ENCODE results near the gene TNRC6A. TPM values are rescaled to one million over a fixed set of nuclear protein-coding genes. Genes with fewer than 3 reads are reported as not detected.

Gene TNRC6A
- total and polyA plus RNA-seq, 2 of the 13 experiments (the other 11 are each of a cell fraction or from before 2014, with no cell fraction given): 30.9 to 43.6 TPM

GRCh38 chr16:24822542-24822941, 93.1 kb downstream of the TNRC6A start (continued):
- TF ChIP-seq, protein P1, sequence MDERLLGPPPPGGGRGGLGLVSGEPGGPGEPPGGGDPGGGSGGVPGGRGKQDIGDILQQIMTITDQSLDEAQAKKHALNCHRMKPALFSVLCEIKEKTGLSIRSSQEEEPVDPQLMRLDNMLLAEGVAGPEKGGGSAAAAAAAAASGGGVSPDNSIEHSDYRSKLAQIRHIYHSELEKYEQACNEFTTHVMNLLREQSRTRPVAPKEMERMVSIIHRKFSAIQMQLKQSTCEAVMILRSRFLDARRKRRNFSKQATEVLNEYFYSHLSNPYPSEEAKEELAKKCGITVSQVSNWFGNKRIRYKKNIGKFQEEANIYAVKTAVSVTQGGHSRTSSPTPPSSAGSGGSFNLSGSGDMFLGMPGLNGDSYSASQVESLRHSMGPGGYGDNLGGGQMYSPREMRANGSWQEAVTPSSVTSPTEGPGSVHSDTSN (CRISPR knock-in tag; IDR thresholded peaks at IDR 0.05): no peak
- TF ChIP-seq RBM22 (optimal IDR thresholded peaks at IDR 0.05; ENCODE audit: low read length) (no peak), ZNF891 (CRISPR knock-in tag; IDR thresholded peaks at IDR 0.05) (no peak), ZNF572 (CRISPR knock-in tag; IDR thresholded peaks at IDR 0.05) (no peak), FLYWCH1 (CRISPR knock-in tag; IDR thresholded peaks at IDR 0.05) (no peak), TCF12 (IDR thresholded peaks at IDR 0.05) (no peak), TCF12 (CRISPR knock-in tag; IDR thresholded peaks at IDR 0.05) (no peak)
- TF ChIP-seq, protein P2, sequence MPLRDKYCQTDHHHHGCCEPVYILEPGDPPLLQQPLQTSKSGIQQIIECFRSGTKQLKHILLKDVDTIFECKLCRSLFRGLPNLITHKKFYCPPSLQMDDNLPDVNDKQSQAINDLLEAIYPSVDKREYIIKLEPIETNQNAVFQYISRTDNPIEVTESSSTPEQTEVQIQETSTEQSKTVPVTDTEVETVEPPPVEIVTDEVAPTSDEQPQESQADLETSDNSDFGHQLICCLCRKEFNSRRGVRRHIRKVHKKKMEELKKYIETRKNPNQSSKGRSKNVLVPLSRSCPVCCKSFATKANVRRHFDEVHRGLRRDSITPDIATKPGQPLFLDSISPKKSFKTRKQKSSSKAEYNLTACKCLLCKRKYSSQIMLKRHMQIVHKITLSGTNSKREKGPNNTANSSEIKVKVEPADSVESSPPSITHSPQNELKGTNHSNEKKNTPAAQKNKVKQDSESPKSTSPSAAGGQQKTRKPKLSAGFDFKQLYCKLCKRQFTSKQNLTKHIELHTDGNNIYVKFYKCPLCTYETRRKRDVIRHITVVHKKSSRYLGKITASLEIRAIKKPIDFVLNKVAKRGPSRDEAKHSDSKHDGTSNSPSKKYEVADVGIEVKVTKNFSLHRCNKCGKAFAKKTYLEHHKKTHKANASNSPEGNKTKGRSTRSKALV (CRISPR knock-in tag; IDR thresholded peaks at IDR 0.05): no peak

- Histone ChIP-seq H2AFZ (ENCODE audit: low read length) (no peak overlapping the region), H3K9me3 (ENCODE audit: low read length) (no peaks in the 10 kb centered on the region), H3K79me2 (ENCODE audit: insufficient read depth, low read length) (no peaks in the 10 kb centered on the region), H4K20me1 (ENCODE audit: insufficient read depth, low read length) (no peaks in the 10 kb centered on the region), H3K4me1 (ENCODE audit: insufficient read depth, low read length) (peaks cover 9% of the 10 kb centered on the region; the same call in 1 of the 2 replicates), H3K4me2 (ENCODE audit: low read depth, low read length) (no peak overlapping the region), H3K4me3 (replicated peaks in 1 of 3; ENCODE audit: insufficient read depth in 1 of 3, low read depth in 2 of 3, low read length in 3 of 3) (no peak overlapping the region), H3K9ac (ENCODE audit: insufficient read depth, low read depth, low read length) (no peak overlapping the region), H3K36me3 (replicated peaks in 1 of 2; ENCODE audit: control insufficient read depth in 1 of 2, insufficient read depth in 2 of 2, low read length in 2 of 2) (peaks cover 46 to 76% of the 10 kb centered on the region in 2 experiments), H3K27me3 (ENCODE audit: control insufficient read depth in 1 of 2, insufficient read depth in 2 of 2, low read length in 2 of 2) (no peaks in the 10 kb centered on the region), H3K27ac (ENCODE audit: extremely low read length, insufficient read depth, low read length) (no peak overlapping the region)
- no TSS peak for BruUV-seq (replicated peaks)
- ATAC-seq (peak; percentile 41), FAIRE-seq (no peak), DNase-seq (ENCODE audit: low spot score) (no peak)
- ChIA-PET CTCF (ENCODE audit: low intra/inter-chr PET ratio, low total read pairs) (no interaction called here), POLR2A (no interaction called here)
- in situ Hi-C loops (cut with HindIII; ENCODE audit: extremely low pct_ligation_motif_present, low pct_unique_long_range_greater_than_20kb) (no loop called here), intact Hi-C loops (cut with micrococcal nuclease; ENCODE audit: unreplicated experiment) (no loop called here)
- 90% methylated on average over 5 of the region's 8 CpGs for WGBS (ENCODE audit: low lambda C conversion rate)
- no peak for TF ChIP-seq KMT2A (CRISPR knock-in tag; IDR thresholded peaks at IDR 0.05)
- peak; percentile 31 for TF ChIP-seq AGO2 (optimal IDR thresholded peaks at IDR 0.05; ENCODE audit: low read depth, low read length)
- TF ChIP-seq ZFYVE20 (CRISPR knock-in tag; IDR thresholded peaks at IDR 0.05; ENCODE audit: borderline replicate concordance, low read depth): no peak
- TF ChIP-seq MTA1 (CRISPR knock-in tag; IDR thresholded peaks at IDR 0.05; ENCODE audit: borderline replicate concordance): 0 out of 2 replicates have a peak, but pooled peaks have one; percentile 38
Measured at GRCh38 chr16:24822974-24823373, 93.5 kb downstream of the TNRC6A start.
